B cell (primary cell): ENCODE data around the gene CTPS2. TPM values are rescaled to one million over a fixed set of nuclear protein-coding genes. Genes with fewer than 3 reads are reported as not detected.
"Not testable (repeated sequence)": the region's sequence is repeated elsewhere in the genome, so short reads cannot be mapped to it uniquely, and the experiment has no call there.

Experiments
- ATAC-seq: fragments of 200-7000 bp; cut with Tn5 transposase; one replicate; pipeline ENCODE4 v1.10.0; 2021; ENCODE audit warnings: low read depth, mild to moderate bottlenecking, moderate number of reproducible peaks, moderate library complexity
- CTCF ChIA-PET: fragments of 350-600 bp; sonication (Branson Sonifier 250); formaldehyde crosslinking; loops from one replicate; lab custom pipeline; 2021; ENCODE audit warnings: antibody characterized with exemption, inconsistent platforms; lab: Charles Lee
- POLR2A ChIA-PET: fragments of 350-600 bp; sonication (Branson Sonifier 250); formaldehyde crosslinking; loops from one replicate; lab custom pipeline; 2021; ENCODE audit warnings: antibody characterized with exemption; lab: Charles Lee
- DNase-seq: peaks from one replicate; pipeline ENCODE4 v3.0.0; 2013
- H2AFZ ChIP-seq: 2 replicates; pipeline ENCODE4 v1.6.1; 2012; ENCODE audit warnings: mild to moderate bottlenecking, low read depth, low read length; ENCODE audit not compliant: insufficient read depth, poor library complexity, severe bottlenecking
- H3K27ac ChIP-seq, 2 donors: 1 replicate in 1 of 2; 2 replicates in 1 of 2; pipeline ENCODE4 v1.5.1; 2012 to 2013; ENCODE audit warnings: low read length in 2 of 2, mild to moderate bottlenecking in 2 of 2, moderate library complexity in 1 of 2
- H3K27me3 ChIP-seq, 4 experiments: fragments of 200-600 bp in 1 of 4; sonication (generic) in 1 of 4; replicated peaks in 1 of 4; 1 replicate in 2 of 4; 2 replicates in 2 of 4; pipeline versions ENCODE4 v1.6.1 to v1.7.0; 2013 to 2016; ENCODE audit warnings: low read length in 3 of 4, mild to moderate bottlenecking in 2 of 4, mixed read lengths in 1 of 4, moderate library complexity in 1 of 4; ENCODE audit not compliant: insufficient read depth in 4 of 4, control insufficient read depth in 3 of 4; ENCODE audit errors: control extremely low read depth in 1 of 4
- H3K36me3 ChIP-seq, 2 experiments: replicated peaks in 1 of 2; 1 replicate in 1 of 2; 2 replicates in 1 of 2; pipeline versions ENCODE4 v1.6.1 to v1.7.1; 2013; ENCODE audit warnings: low read length in 1 of 2; ENCODE audit not compliant: insufficient read depth in 2 of 2, control insufficient read depth in 1 of 2; ENCODE audit errors: control extremely low read depth in 1 of 2, extremely low read depth in 1 of 2
- H3K4me1 ChIP-seq, 2 donors: fragments of 200-600 bp in 1 of 2; sonication (generic) in 1 of 2; 1 replicate in 1 of 2; 2 replicates in 1 of 2; pipeline versions ENCODE4 v1.5.1 to v1.6.1; 2013 to 2017; ENCODE audit warnings: low read length in 2 of 2; ENCODE audit not compliant: control insufficient read depth in 2 of 2, insufficient read depth in 2 of 2
- H3K4me2 ChIP-seq: replicated peaks from 2 replicates; pipeline ENCODE3; 2012; ENCODE audit warnings: mild to moderate bottlenecking, low read depth, low read length; ENCODE audit not compliant: poor library complexity, severe bottlenecking
- H3K4me3 ChIP-seq, 5 experiments: fragments of 200-600 bp in 1 of 5; sonication (generic) in 1 of 5; 1 replicate in 3 of 5; 2 replicates in 2 of 5; pipeline versions ENCODE4 v1.5.1 to v1.7.0; 2011 to 2016; ENCODE audit warnings: low read length in 4 of 5, mild to moderate bottlenecking in 4 of 5, low read depth in 2 of 5, control low read depth in 1 of 5, moderate library complexity in 1 of 5; ENCODE audit not compliant: insufficient read depth in 1 of 5; ENCODE audit errors: control extremely low read depth in 1 of 5, extremely low read depth in 1 of 5
- H3K79me2 ChIP-seq: fragments of 200-600 bp; sonication (generic); one replicate; pipeline ENCODE4 v1.6.0; 2016; ENCODE audit warnings: low read length; ENCODE audit not compliant: control insufficient read depth, insufficient read depth
- H3K9ac ChIP-seq: fragments of 200-600 bp; sonication (generic); 2 replicates; pipeline ENCODE4 v1.6.1; 2017; ENCODE audit warnings: mild to moderate bottlenecking, low read length, moderate library complexity
- H3K9me3 ChIP-seq, 3 donors: one replicate each; pipeline versions ENCODE4 v1.6.1 to v1.7.1; 2013; ENCODE audit warnings: low read length in 2 of 3; ENCODE audit not compliant: control insufficient read depth in 2 of 3, insufficient read depth in 1 of 3; ENCODE audit errors: control extremely low read depth in 1 of 3
- H4K20me1 ChIP-seq: 2 replicates; pipeline ENCODE4 v1.6.0; 2012; ENCODE audit warnings: mild to moderate bottlenecking, low read length; ENCODE audit not compliant: insufficient read depth, control insufficient read depth, poor library complexity, severe bottlenecking
- H3K27ac Mint-ChIP-seq: one replicate; pipeline ENCODE4 v1.8.0; 2021; ENCODE audit warnings: mixed read lengths
- H3K27me3 Mint-ChIP-seq: one replicate; pipeline ENCODE4 v1.8.0; 2021; ENCODE audit warnings: mixed read lengths
- H3K4me1 Mint-ChIP-seq: one replicate; pipeline ENCODE4 v1.8.0; 2021; ENCODE audit warnings: mixed read lengths
- H3K4me3 Mint-ChIP-seq: one replicate; pipeline ENCODE4 v1.8.0; 2021; ENCODE audit warnings: mixed read lengths
- H3K9me3 Mint-ChIP-seq: one replicate; pipeline ENCODE4 v1.8.0; 2022; ENCODE audit warnings: mixed read lengths; ENCODE audit not compliant: insufficient read depth
- EZH2 ChIP-seq: IDR thresholded peaks from 2 replicates; pipeline ENCODE4 v1.6.1; 2012; ENCODE audit warnings: borderline replicate concordance, low read depth, mild to moderate bottlenecking, moderate library complexity, low read length; ENCODE audit not compliant: insufficient read depth, poor library complexity, severe bottlenecking
- WGBS: methylation state at CpG from one replicate; pipeline ENCODE4 v1.1.5; 2013; ENCODE audit warnings: missing lambda C conversion rate; ENCODE audit not compliant: insufficient coverage; 5-methylcytosine and 5-hydroxymethylcytosine counted together
- intact Hi-C: fragments of 100-400 bp; cut with micrococcal nuclease; formaldehyde crosslinking; loops from one replicate; pipeline ENCODE4 v1.10.0; 2022
- polyA plus RNA-seq: library from polyadenylated mRNA; depleted of rRNA; stranded (reverse); fragments of >200 nt; gene quantifications from 2 replicates; pipeline ENCODE4 v1.2.3, GENCODE V29; 2012
- total RNA-seq, 2 donors: library from RNA; stranded (reverse); fragments of 120-200 nt in 1 of 2; gene quantifications; 1 replicate in 1 of 2; 2 replicates in 1 of 2; pipeline versions ENCODE4 v1.2.3 to v1.2.4, GENCODE V29; 2013 to 2022
- TF ChIP-seq, protein P1 (sequence below): fragments of 200-600 bp; IDR thresholded peaks from one replicate; pipeline ENCODE4 v1.8.0; 2022; ENCODE audit warnings: antibody characterized with exemption, mild to moderate bottlenecking

Gene CTPS2
- total and polyA plus RNA-seq, 2 donors (not counting 1 experiment from before 2014, with no cell fraction given) = 2.5 to 11.7 TPM

DNA sequence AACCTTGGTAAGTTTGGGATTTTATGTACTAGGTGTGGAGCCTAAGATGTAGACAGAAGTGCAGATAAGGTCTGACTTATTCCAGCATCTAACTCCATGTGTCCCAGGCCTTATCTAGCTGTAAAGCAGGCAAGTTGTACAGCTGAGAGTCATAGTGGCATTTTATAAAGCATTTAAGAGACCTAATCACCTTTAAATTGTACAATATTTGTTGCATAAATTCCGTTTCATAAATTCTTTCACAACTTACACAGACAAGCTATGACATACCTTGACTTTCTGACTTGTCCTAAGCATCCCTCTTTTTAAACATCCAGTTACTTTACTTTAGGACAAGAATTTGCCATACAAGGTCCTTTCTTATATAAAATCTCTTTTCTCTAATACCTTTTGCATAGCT lies 18.0 kb upstream of the CTPS2 start:
- peaks cover 20% of the 10 kb centered on the region for H3K79me2 ChIP-seq
- no peak overlapping the region for H3K4me3 ChIP-seq
- H3K9me3 ChIP-seq = no peaks in the 10 kb centered on the region
- ATAC-seq (no peak), DNase-seq (no peak)
- TF ChIP-seq, protein P1, sequence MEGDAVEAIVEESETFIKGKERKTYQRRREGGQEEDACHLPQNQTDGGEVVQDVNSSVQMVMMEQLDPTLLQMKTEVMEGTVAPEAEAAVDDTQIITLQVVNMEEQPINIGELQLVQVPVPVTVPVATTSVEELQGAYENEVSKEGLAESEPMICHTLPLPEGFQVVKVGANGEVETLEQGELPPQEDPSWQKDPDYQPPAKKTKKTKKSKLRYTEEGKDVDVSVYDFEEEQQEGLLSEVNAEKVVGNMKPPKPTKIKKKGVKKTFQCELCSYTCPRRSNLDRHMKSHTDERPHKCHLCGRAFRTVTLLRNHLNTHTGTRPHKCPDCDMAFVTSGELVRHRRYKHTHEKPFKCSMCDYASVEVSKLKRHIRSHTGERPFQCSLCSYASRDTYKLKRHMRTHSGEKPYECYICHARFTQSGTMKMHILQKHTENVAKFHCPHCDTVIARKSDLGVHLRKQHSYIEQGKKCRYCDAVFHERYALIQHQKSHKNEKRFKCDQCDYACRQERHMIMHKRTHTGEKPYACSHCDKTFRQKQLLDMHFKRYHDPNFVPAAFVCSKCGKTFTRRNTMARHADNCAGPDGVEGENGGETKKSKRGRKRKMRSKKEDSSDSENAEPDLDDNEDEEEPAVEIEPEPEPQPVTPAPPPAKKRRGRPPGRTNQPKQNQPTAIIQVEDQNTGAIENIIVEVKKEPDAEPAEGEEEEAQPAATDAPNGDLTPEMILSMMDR = no peak
- no peak for TF ChIP-seq EZH2
- intact Hi-C loops = no loop called here
- no peak overlapping the region for H3K4me2 ChIP-seq
- no peaks in the 10 kb centered on the region for H3K9me3 Mint-ChIP-seq
- peaks cover 11% of the 10 kb centered on the region for H4K20me1 ChIP-seq
- no peak overlapping the region for H2AFZ ChIP-seq
- no peaks in the 10 kb centered on the region for H3K36me3 ChIP-seq
- CTCF ChIA-PET = no interaction called here
- H3K27ac Mint-ChIP-seq = no peak overlapping the region
- no peak overlapping the region for H3K4me3 Mint-ChIP-seq
- no peak overlapping the region for H3K27ac ChIP-seq
- POLR2A ChIA-PET = interaction anchor here (0.6 kb wide), 1 partner anchor 13 kb away, joined by 4 read pairs; no protein-coding TSS in a partner anchor
- H3K27me3 ChIP-seq = no peaks in the 10 kb centered on the region
- H3K4me1 Mint-ChIP-seq = peaks cover 3% of the 10 kb centered on the region
- no peaks in the 10 kb centered on the region for H3K4me1 ChIP-seq
- no peaks in the 10 kb centered on the region for H3K27me3 Mint-ChIP-seq
- WGBS = no CpG with 5 or more reads among the region's 1 CpG
- H3K9ac ChIP-seq = no peak overlapping the region

DNA sequence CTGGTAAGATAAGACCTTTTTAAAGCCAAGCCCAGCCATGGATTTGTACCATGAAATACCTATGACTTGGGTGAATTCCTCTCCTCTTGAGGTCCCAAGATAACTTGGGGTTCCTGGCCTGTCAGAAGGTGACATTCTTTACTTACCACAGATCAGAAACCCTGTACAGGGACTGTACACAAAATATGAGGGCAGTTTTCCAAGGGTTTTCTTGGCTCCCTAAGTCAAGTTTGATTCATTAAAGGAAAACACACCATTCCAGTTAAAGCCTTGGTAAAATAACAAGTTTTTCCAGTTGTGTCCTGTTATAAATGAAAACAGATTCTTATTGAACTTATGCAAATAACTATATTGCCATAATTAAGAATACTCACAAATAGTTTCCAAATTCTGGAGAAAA lies 15.2 kb upstream of the CTPS2 start:
- CTCF ChIA-PET = no interaction called here
- H3K9me3 ChIP-seq = no peaks in the 10 kb centered on the region
- intact Hi-C loops = no loop called here
- peaks cover 18% of the 10 kb centered on the region for H4K20me1 ChIP-seq
- H3K27me3 ChIP-seq = no peaks in the 10 kb centered on the region
- peaks cover 48% of the 10 kb centered on the region for H3K79me2 ChIP-seq
- POLR2A ChIA-PET = no interaction called here
- Mint-ChIP-seq H3K9me3 (no peaks in the 10 kb centered on the region), H3K4me3 (no peak overlapping the region), H3K27me3 (no peaks in the 10 kb centered on the region), H3K27ac (no peak overlapping the region), H3K4me1 (peaks cover 6% of the 10 kb centered on the region)
- H3K9ac ChIP-seq = no peak overlapping the region
- H3K4me3 ChIP-seq = no peak overlapping the region
- DNase-seq (no peak), ATAC-seq (no peak)
- H3K27ac ChIP-seq = no peak overlapping the region
- no peaks in the 10 kb centered on the region for H3K36me3 ChIP-seq
- TF ChIP-seq, protein P1 = no peak
- no peak for TF ChIP-seq EZH2
- H3K4me1 ChIP-seq = no peaks in the 10 kb centered on the region
- H2AFZ ChIP-seq = no peak overlapping the region
- no peak overlapping the region for H3K4me2 ChIP-seq

DNA sequence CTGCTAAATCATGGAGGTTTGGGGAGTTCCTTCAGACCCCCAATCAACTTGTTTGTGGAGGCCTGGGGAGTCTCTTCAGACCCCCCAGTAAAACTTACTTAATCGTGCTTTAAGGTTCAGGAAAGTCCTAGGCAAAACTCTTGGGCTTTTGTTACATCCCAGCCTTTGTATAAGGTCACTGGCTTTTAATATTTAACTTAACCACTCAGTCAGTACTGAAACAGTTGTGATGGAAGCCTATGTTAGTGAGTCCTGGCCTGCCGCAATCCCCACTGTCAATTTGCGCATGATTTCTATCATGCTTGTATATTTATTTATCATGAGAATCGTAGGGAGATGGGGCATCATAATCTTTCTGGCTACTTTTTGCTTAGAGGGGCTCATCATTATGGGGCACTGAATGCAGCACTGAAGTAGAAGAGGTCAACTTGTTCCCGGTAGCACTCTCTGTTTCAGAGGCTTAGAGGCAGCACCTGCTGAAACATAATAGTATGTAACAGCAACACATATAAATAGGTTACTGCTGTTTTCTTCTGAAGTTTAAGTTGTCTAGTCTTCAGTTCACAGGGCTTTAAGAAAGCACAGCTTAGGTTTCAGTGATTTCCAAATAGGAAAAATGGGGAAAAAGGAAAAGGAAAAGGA lies 14.0 kb upstream of the CTPS2 start:
- H2AFZ ChIP-seq, H3K4me2 ChIP-seq, H3K4me3 ChIP-seq, H3K4me3 Mint-ChIP-seq, POLR2A ChIA-PET, H3K36me3 ChIP-seq, H3K4me1 Mint-ChIP-seq, H3K27me3 Mint-ChIP-seq, DNase-seq, H3K4me1 ChIP-seq, intact Hi-C loops, H3K9me3 ChIP-seq, H3K27ac ChIP-seq, CTCF ChIA-PET, ATAC-seq, H3K27ac Mint-ChIP-seq, H3K9ac ChIP-seq, H3K27me3 ChIP-seq, H3K9me3 Mint-ChIP-seq: not testable (repeated sequence)
- WGBS = no CpG with 5 or more reads among the region's 5 CpGs
- Histone ChIP-seq H4K20me1 (peaks cover 13% of the 10 kb centered on the region), H3K79me2 (peaks cover 60% of the 10 kb centered on the region)
